ENCODE measurements around the gene DBNDD1.

Gene DBNDD1

DNA sequence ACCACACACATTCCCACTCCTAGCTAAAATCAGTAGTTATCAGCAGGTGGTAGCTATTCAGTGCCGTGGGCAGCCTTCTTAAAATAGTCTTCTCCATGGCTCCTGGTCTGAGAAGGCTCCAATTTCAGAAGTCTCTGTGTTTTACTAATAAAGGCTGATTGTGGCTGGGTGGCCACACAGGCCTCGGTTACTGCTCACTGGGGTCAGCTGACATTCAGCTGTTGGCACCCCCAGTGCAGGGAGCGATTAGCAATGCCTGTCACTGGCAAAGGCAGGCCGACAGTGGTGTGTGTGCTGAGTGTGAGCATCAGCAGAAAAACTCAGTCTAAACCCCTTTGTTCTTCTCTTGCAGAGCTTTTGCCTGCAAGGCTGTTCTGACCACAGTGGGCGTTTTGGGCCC is 16.6 kb upstream of the DBNDD1 start:
- no peak for DNase-seq (ENCODE audit: low read depth)

GRCh38 chr16:90034504-90034903 is 15.2 kb upstream of the DBNDD1 start:
- no peak for DNase-seq (ENCODE audit: low read depth)

- DNase-seq (ENCODE audit: low read depth): no peak
Observed at GRCh38 chr16:90033387-90033786, 14.1 kb upstream of the DBNDD1 start.

GRCh38 chr16:90032674-90033331 is 13.5 kb upstream of the DBNDD1 start:
- no peak for DNase-seq (ENCODE audit: low read depth)

DNA sequence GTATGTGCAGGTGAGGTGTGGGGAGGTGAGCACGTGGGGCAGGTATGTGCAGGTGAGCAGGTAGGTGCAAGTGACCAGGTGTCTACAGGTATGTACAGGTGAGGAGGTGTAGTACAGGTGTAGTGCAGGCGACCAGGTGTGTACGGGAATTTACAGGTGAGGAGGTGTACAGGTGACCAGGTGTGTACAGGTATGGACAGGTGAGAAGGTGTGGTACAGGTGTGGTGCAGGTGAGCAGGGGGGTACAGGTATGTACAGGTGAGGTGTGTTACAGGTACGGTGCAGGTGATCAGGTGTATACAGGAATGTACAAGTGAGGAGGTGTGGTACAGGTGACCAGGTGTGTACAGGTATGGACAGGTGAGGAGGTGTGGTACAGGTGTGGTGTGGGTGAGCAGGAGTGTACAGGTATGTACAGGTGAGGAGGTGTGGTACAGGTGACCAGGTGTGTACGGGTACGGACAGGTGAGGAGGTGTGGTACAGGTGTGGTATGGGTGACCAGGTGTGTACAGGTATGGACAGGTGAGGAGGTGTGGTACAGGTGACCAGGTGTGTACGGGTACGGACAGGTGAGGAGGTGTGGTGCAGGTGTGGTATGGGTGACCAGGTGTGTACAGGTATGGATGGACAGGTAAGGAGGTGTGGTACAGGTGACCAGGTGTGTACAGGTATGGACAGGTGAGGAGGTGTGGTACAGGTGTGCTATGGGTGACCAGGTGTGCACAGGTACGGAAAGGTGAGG is 12.8 kb upstream of the DBNDD1 start:
- DNase-seq (ENCODE audit: low read depth): no peak

- DNase-seq (ENCODE audit: low read depth): no peak
Observed at GRCh38 chr16:90031186-90031930, 12.1 kb upstream of the DBNDD1 start.

GRCh38 chr16:90028985-90029384 is 9.7 kb upstream of the DBNDD1 start:
- DNase-seq (ENCODE audit: low read depth): no peak

GRCh38 chr16:90027611-90028010 is 8.4 kb upstream of the DBNDD1 start:
- DNase-seq (ENCODE audit: low read depth): no peak

- DNase-seq (ENCODE audit: low read depth): no peak
Observed at GRCh38 chr16:90026135-90026534, 6.9 kb upstream of the DBNDD1 start.

DNA sequence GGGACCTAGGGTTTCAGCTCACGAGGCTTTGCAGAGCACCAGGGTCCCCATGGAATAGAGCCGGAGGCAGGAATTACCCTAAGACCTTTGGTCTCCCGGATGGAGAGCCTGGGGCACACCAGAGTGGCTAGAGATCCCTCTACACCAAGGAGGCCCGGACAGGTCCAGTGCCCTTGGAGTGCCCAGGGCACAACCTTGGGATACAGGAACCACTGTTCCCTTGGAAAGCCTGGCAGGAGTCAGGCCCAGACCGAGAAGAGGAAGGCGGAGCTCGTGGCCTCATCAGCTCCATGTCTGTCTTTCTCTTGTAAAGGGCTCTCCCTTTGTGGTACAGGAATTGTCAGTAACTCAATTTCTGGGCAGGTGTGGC is 3.8 kb upstream of the DBNDD1 start:
- DNase-seq (ENCODE audit: low read depth): no peak

DNA sequence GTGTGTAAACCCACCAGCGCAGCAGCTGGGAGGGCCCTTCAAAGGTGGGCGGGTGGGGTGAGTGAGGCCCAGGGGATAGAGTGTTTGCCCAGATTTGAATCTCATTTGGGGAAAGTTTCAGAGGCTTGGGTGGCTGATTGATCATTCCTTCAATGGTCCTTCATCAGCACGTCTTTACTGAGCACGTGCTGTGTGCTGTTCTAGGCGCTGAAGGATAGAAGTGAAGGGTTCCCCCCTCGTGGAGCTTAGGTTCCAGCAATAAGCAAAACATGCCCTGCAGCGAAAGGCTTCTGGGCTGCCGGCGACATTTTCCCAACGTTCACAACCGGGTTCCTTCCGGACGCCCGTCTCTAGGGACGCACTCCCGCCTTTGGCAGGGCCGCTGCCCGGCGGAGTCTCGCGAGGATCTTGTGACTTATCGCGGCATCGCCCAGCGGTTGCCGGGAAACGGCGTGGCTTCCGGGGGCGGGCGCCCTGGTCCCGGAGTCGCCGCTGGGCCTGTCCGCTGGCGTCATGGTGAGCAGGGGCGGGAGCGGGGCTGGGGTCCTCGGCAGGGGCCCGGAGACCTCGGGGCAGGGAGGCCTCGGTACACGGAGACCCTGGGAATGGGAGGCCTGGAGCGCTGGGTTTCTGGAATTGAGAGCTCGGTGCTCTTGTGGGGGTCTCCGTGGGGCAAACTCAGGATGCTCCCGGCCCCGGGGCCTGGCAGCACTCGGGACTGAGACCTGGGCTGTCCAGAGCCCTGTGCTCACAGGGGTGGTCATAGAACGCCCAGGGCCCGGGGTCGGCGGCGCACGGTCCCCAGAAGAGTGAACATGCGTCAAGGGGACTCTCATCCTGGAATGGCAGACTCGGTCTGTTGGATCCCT is 3.2 kb upstream of the DBNDD1 start:
- DNase-seq (ENCODE audit: low read depth): peak; percentile 38

DNA sequence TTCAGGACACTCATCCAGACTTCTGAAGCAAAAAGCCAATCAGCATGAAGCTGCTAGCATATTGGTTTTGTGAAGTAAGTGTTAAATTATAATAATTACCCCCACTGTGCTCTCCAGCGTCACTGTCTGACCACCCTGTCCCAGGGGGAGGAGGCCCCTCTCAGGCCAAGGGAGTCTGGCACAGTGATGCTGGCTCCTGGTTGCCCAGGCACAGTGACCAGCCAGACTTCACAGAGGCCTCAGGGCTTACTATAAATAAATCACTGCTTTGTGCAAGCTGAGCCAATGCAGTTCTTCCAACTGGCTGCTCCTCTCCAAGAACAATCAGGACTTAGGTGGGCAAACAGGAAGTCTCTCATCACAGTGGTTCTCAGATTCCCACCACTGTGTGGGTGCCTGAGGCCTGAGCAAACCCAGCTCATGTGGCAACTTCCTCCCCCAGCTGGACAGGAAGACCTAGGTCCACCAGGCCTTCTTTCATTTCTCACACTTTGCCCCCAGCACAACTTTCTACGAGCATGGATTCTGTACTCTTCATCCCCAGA is 1.7 kb upstream of the DBNDD1 start:
- DNase-seq (ENCODE audit: low read depth): no peak

GRCh38 chr16:90020260-90020837 is 1.1 kb upstream of the DBNDD1 start:
- no peak for DNase-seq (ENCODE audit: low read depth)

DNA sequence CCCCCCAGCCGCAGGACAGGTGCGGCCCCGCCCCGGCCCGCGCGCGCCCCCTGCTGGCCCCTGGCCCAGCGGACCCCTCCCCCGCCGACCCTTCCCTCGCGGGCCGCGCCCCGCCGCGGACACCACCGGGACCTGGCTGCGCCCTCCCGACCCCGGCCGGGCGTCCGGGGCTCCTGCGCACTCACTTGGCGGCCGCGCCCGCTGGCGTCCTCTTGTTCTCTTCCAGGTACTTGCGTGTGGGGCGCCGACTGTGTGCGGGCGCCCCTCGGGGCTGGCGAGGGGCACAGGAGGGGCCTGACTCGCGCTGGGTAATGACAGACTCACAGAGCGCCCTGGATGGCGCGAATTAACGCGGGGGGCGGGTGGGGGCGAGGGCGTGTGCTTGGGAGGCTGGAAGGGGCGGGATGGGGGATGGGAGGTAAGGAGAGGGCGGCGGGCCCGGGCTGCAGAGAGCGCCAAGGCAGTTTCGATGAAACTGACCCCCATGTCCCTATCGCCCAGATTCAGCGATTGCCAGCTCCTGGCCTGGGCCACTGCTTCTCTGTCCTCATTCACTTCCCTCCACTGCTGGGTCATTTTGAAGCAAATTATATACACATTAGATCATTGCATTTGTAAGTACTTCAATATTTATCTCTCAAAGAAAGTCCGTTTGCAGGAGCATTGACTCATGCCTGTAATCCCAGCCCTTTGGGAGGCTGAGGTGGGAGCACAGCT is 445 bp upstream of the DBNDD1 start:
- peak; percentile 34 for DNase-seq (ENCODE audit: low read depth)

- no peak for DNase-seq (ENCODE audit: low read depth)
Observed at GRCh38 chr16:90018297-90018651, 982 bp downstream of the DBNDD1 start.

DNA sequence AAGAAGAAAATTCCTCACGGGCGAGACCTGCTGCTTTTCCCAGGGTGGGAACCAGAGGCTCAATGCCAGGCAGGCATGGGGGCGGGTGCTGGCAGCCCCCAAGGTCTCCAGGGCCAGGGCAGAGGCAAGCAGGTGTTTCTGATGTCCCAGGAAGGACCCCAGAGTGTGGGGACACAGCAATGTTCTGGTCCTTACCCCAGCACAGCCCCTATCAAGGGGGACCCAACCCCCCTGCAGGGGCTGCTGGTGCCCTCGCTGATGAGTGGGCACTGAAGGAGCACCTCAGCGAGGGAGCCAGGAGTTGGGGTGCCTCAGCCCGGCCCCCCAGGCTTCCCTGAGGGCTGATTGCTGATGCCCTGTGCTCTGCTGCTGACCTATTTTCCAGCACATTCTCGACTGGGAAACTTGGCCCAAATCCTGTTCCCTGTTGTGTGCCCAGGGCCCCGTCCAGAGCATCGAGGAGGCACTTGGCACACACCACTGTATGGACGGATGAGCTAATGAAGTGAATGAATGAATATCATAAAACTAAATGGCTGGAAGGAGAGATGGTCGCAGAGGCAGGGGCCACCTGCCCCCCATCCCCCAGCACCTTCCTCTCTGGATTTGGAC is 2.8 kb downstream of the DBNDD1 start:
- no peak for DNase-seq (ENCODE audit: low read depth)

GRCh38 chr16:90015586-90016338 is 3.5 kb downstream of the DBNDD1 start:
- DNase-seq (ENCODE audit: low read depth): no peak

DNA sequence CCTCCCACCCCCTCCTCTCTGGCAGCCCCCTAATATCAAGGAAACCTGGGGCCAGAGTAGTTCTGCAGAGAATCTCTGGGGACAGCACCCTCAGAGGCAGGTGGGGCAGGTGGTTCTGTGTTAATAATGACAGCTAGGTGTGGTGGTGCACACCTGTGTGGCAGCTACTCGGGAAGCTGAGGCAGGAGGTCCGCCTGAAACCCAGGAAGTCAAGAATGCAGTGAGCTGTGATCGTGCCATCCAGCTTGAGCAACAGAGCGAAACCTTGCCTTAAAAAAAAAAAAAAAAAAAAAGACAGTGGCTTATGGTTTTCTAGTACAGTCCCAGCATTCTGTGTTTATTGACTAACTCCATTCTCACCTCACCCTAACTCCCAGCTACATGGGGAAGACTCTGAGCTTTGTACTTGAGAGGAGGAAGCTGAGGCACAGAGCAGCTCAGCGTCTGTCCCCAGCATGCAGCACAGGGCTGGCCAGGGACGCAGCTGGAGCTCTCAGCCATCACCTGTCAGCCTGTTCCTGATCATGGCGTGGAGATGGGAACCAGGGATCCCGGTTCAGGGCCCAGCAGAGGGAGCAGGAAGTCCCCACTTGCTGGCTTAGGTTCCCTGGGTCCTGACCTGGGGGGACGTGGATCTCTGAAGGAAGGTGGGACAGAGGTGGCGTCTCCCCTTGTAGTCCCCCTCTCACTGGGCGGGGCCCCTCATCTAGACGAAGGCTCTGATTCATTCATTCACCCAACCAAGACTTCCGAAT is 6.1 kb downstream of the DBNDD1 start:
- no peak for DNase-seq (ENCODE audit: low read depth)

- no peak for DNase-seq (ENCODE audit: low read depth)
Observed at GRCh38 chr16:90011908-90012501, 7.3 kb downstream of the DBNDD1 start.

Measured in GM04503 (cell line).